Activated T-helper 1 cell treated with Interleukin-2 at 50 U/mL for 16 hours (primary cell): ENCODE measurements around the gene USP24.

Experiments
- DNase-seq: peaks from one replicate; pipeline ENCODE4 v3.0.0-alpha.2; 2020; ENCODE audit warnings: low read depth

Gene USP24, protein sequence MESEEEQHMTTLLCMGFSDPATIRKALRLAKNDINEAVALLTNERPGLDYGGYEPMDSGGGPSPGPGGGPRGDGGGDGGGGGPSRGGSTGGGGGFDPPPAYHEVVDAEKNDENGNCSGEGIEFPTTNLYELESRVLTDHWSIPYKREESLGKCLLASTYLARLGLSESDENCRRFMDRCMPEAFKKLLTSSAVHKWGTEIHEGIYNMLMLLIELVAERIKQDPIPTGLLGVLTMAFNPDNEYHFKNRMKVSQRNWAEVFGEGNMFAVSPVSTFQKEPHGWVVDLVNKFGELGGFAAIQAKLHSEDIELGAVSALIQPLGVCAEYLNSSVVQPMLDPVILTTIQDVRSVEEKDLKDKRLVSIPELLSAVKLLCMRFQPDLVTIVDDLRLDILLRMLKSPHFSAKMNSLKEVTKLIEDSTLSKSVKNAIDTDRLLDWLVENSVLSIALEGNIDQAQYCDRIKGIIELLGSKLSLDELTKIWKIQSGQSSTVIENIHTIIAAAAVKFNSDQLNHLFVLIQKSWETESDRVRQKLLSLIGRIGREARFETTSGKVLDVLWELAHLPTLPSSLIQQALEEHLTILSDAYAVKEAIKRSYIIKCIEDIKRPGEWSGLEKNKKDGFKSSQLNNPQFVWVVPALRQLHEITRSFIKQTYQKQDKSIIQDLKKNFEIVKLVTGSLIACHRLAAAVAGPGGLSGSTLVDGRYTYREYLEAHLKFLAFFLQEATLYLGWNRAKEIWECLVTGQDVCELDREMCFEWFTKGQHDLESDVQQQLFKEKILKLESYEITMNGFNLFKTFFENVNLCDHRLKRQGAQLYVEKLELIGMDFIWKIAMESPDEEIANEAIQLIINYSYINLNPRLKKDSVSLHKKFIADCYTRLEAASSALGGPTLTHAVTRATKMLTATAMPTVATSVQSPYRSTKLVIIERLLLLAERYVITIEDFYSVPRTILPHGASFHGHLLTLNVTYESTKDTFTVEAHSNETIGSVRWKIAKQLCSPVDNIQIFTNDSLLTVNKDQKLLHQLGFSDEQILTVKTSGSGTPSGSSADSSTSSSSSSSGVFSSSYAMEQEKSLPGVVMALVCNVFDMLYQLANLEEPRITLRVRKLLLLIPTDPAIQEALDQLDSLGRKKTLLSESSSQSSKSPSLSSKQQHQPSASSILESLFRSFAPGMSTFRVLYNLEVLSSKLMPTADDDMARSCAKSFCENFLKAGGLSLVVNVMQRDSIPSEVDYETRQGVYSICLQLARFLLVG (N-terminal part only)

DNA sequence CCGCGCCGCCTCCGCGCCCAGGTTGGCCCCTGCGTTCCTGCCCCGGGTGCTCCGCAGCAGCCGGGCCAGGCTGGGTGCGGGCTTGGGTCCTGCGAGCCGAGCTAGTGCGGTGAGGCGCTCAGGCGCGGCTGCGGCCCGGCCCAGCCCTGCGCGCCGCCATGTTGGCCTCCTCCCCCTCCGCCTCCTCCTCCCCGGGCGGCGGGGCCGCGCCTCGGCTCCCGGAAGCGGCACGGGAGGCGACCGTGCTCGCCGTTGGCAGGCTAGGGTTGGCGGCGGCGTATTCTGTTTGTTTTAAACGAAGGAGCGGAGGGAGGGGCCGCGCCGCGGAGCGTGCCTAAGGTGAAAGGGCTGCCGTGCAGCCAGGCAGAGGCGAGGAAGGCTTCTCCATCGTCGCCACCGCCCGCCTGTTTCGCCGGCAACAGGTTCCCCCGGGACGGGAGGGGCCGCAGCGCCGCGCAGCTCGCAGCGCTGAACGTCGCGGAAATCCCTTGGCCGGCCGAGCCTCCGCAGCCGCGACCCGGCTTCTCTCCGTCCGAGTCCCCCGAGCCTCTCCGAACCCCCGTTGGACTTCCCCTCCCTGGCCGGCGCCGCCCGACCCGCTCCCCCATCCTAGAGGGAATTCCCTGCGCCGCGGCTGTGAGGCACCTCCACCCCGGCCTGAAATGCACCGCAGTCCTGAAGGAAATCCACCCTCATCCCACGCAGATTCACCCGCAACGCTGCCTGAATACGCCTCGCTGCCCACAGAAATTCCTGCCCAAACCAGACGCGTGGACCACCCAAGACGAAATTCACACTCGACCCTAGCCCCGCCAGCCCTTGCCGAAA is at the start of gene USP24:
Gene USP24, minus strand, starts transcription at position 171 of the 828 bp plus-strand sequence. CDS start 251 bp downstream, outside the sequence.
- peak; percentile 81 for DNase-seq

GRCh38 chr1:55262822-55263221 is 47.7 kb upstream of the USP24 start:
- DNase-seq, result no peak

DNA sequence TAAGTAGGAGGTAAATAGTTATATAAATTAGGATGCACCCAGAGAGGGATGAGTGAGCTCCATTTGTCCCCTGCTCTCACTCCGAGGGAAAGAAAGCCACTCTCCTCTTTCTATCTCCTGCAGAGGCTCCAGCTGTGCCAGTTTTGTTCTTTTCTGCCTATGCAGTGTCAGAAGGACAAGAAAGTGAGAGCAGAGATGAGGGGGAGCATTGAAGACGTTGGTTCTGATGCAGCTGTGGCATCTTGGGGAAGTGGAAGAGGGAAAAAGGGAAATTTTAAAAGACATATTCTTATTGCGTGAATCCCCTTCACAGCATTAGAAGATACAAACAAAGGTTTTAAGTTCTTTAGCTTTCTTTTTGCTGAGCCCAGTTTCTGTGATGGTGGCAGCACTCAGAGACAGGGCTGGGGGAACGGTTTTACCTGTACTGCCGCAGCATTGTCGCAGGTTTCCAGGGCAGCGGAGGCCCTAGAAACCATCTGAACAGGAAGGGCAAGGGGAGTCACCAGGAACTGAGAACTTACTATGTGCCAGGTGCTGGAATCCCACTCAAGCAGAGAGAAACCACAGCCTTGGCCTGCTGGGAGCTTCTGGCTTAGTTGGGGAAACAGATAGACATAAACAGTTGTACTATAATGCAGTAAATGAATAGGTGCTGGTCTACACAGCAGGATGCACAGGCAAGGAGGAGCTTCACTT is 44.9 kb upstream of the USP24 start:
- no peak for DNase-seq

DNA sequence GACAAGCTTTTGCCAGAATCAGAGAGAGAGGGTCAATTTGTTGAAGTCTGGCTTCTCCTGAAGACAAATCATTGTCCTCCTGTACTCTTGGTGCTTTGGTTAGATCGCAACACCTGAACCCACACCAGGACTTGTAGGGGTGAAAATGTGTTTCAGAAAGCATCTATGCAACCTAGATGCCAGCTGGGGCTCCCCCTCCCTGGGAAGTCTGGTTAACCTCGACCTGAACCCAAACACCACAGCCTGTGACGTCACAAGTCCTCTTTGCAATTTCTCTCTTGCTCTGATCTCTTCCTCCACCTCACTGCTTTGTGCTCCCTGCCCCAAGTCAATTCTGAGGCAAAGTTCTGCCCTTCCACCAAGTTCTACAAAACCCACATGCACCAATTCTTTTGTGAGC is 42.8 kb upstream of the USP24 start:
- DNase-seq, result peak; percentile 36

GRCh38 chr1:55255901-55256300 is 40.7 kb upstream of the USP24 start:
- DNase-seq, result no peak

- DNase-seq, result no peak
These were observed 37.9 kb upstream of the USP24 start for GRCh38 chr1:55252942-55253589.

- no peak for DNase-seq
These were observed 35.4 kb upstream of the USP24 start for GRCh38 chr1:55250399-55251075.

- DNase-seq, result no peak
These were observed 34.7 kb upstream of the USP24 start for GRCh38 chr1:55249646-55250398.

DNA sequence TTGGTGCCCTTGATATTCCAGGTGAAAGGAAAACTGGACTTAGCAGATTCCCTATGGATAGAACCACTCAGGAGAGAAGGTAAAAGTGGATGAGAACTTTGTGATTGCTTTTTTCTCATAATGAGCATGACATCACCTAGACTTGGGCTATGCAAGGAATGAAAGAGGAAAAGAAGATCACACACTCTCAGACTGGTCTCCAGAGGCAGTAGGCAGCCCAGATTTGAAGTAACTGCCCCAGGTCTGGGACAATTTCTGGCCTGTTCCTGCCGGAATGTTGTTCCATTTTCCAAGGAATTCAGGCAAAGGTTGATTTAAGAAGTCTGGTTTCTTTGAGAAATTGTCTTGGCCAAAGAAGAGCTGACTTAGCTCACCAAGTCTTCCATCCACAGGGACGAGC is 31.7 kb upstream of the USP24 start:
- DNase-seq, result no peak

DNA sequence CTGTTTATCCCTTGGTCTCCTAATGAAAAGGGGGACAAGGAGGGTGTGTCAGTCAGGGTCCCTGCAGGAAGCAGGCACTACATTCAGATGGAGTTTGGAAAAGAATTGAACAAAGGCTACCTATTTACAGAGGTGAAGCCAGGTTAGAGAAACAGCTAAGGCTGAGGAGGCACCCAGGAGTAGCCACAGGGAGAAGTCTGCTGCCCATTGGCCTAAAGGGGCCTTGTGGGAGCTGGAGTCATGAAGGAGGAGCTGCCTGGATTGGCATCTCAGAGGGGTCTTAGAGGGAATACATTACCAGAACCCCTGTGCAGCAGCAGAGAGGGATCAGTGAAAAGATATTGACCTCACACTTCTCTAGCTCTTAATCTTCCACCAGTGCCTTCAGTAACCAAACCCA is 31.2 kb upstream of the USP24 start:
- no peak for DNase-seq

DNA sequence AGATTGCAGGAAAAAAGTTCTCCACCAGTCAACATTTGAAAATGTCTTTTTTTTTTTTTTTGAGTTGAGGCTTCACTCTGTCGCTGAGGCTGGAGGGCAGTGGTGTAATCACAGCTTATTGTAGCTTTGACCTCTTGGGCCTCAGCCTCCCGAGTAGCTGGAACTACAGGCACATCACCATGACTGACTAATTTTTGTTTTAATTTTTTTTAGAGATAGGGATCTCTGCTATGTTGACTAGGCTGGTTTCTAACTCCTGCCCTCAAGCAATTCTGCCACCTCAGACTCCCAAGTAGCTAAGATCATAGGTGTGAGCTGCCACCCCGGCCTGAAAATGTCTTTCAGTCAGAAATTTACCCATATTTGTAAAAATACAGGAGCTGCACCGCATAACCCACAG is 30.6 kb upstream of the USP24 start:
- no peak for DNase-seq

DNA sequence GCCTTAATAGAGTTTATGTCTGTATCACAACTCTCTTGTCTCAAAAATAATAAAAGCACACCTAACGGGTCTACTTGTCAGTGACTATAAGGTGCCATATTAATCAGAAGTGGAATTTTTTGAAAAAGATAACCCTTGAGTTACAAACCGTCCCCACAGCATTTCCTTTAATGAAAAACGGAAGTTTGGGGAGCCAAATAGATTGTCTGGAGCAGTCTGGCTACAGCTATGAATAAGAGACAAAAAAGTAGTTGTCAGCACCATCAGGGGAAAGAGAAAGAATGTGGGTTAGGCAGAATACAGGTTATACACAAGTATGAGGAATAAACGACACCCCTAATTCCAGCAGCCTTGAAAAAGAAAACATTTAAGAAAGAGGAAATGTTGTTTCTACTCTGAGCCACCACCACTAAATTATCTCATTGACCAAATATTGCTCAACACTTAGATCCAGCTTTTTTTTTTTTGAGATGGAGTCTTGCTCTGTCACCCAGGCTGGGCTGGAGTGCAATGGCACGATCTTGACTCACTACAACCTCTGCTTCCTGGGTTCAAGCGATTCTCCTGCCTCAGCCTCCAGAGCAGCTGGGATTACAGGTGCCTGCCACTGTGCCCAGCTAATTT is 29.4 kb upstream of the USP24 start:
- DNase-seq, result no peak

- DNase-seq, result no peak
These were observed 28.5 kb upstream of the USP24 start for GRCh38 chr1:55243655-55244054.

DNA sequence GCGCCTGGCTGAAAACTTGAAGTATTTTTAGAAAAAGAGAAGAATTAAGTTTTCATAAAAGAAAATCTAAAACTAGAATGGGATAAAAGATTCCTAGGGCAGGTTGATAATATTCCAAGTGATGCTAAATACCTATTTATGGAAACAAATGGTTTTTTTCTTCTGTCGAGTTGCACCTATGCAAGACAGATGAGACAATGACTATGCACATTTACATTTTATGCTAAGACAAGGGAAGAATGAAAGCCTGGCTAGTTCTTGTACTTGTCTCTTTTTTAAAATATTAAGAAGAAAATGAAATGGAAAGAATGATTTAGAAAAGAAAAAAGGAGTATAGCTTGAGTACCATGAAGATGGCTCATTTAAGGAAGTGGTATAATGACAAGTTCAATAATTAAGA is 24.4 kb upstream of the USP24 start:
- DNase-seq, result no peak

GRCh38 chr1:55235722-55236121 is 20.6 kb upstream of the USP24 start:
- no peak for DNase-seq

DNA sequence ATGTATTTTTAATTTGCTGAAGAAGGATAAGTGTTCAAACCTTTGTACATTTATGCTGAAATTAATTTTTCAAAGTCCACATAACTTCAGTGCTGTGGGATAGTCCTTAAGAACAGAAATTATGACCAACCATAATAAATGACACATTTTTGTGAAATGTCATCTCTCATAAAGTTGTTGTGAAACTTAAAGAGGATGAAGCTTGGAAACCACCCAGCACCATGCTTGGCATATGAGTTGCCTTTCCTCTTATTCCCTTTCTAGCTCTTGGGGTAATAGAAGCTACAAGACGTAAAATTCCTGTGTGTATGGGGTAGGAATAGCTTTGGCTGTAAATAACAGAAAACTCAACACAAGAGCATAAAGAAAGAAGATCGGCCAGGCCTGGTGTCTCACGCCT is 18.9 kb upstream of the USP24 start:
- no peak for DNase-seq

- DNase-seq, result no peak
These were observed 18.1 kb upstream of the USP24 start for GRCh38 chr1:55233145-55233777.
